ENCODE measurements around the gene CDC40. TPM values are rescaled to one million over a fixed set of nuclear protein-coding genes. Genes with fewer than 3 reads are reported as not detected.

Gene CDC40
- total and polyA plus RNA-seq, 4 donors, result 5.5 to 25.3 (median 15.6) TPM

- Histone ChIP-seq H3K4me1 (ENCODE audit: control insufficient read depth in 5 of 5, insufficient read depth in 5 of 5, low read length in 5 of 5) (peaks cover 0 to 13% (median 7%) of the 10 kb centered on the region in 5 donors), H3K27ac (ENCODE audit: low read depth in 1 of 2, low read length in 1 of 2) (no peak overlapping the region), H3K9ac (ENCODE audit: insufficient read depth in 1 of 2, low read length in 2 of 2) (no peak overlapping the region), H3K36me3 (ENCODE audit: control insufficient read depth in 4 of 4, insufficient read depth in 4 of 4, low read length in 4 of 4) (peaks cover 0 to 3% (median 0%) of the 10 kb centered on the region in 4 donors), H3K27me3 (ENCODE audit: control insufficient read depth in 3 of 3, insufficient read depth in 3 of 3, low read length in 2 of 3) (no peaks in the 10 kb centered on the region), H3K9me3 (ENCODE audit: control insufficient read depth in 4 of 4, insufficient read depth in 3 of 4, low read length in 3 of 4) (no peaks in the 10 kb centered on the region), H3K4me3 (no peak overlapping the region)
- no peak for ATAC-seq (ENCODE audit: insufficient read depth, low FRiP score)
- no peak for TF ChIP-seq CTCF (IDR thresholded peaks at IDR 0.05; ENCODE audit: control extremely low read depth, extremely low read depth)
- DNase-seq, result no peak
Observed at GRCh38 chr6:110188791-110189190, 8.6 kb downstream of the CDC40 start.

GRCh38 chr6:110190726-110191125, 10.5 kb downstream of the CDC40 start:
- Histone ChIP-seq H3K27ac (ENCODE audit: low read depth in 1 of 2, low read length in 1 of 2) (no peak overlapping the region), H3K9ac (ENCODE audit: insufficient read depth in 1 of 2, low read length in 2 of 2) (no peak overlapping the region), H3K27me3 (ENCODE audit: control insufficient read depth in 3 of 3, insufficient read depth in 3 of 3, low read length in 2 of 3) (no peaks in the 10 kb centered on the region), H3K36me3 (ENCODE audit: control insufficient read depth in 4 of 4, insufficient read depth in 4 of 4, low read length in 4 of 4) (peaks cover 0 to 6% (median 3%) of the 10 kb centered on the region in 4 donors), H3K9me3 (ENCODE audit: control insufficient read depth in 4 of 4, insufficient read depth in 3 of 4, low read length in 3 of 4) (no peaks in the 10 kb centered on the region), H3K4me3 (no peak overlapping the region), H3K4me1 (ENCODE audit: control insufficient read depth in 5 of 5, insufficient read depth in 5 of 5, low read length in 5 of 5) (peaks cover 0 to 13% (median 2%) of the 10 kb centered on the region in 5 donors)
- 89 to 96% methylated on average over 6 of the region's 6 CpGs for WGBS, 2 donors
- TF ChIP-seq CTCF (IDR thresholded peaks at IDR 0.05; ENCODE audit: control extremely low read depth, extremely low read depth), result no peak
- DNase-seq, result no peak
- no peak for ATAC-seq (ENCODE audit: insufficient read depth, low FRiP score)

- Histone ChIP-seq H3K27ac (ENCODE audit: low read depth in 1 of 2, low read length in 1 of 2) (no peak overlapping the region), H3K9me3 (ENCODE audit: control insufficient read depth in 4 of 4, insufficient read depth in 3 of 4, low read length in 3 of 4) (no peaks in the 10 kb centered on the region), H3K27me3 (ENCODE audit: control insufficient read depth in 3 of 3, insufficient read depth in 3 of 3, low read length in 2 of 3) (no peaks in the 10 kb centered on the region), H3K9ac (ENCODE audit: insufficient read depth in 1 of 2, low read length in 2 of 2) (no peak overlapping the region), H3K36me3 (ENCODE audit: control insufficient read depth in 4 of 4, insufficient read depth in 4 of 4, low read length in 4 of 4) (peaks cover 0 to 6% (median 3%) of the 10 kb centered on the region in 4 donors), H3K4me3 (no peak overlapping the region), H3K4me1 (ENCODE audit: control insufficient read depth in 5 of 5, insufficient read depth in 5 of 5, low read length in 5 of 5) (peaks cover 0 to 13% (median 2%) of the 10 kb centered on the region in 5 donors)
- 79 to 87% methylated on average over 2 of the region's 2 CpGs for WGBS, 2 donors
- TF ChIP-seq CTCF (IDR thresholded peaks at IDR 0.05; ENCODE audit: control extremely low read depth, extremely low read depth), result no peak
- ATAC-seq (ENCODE audit: insufficient read depth, low FRiP score), result no peak
- no peak for DNase-seq
Observed at GRCh38 chr6:110191477-110191876, 11.2 kb downstream of the CDC40 start.

- no peaks in the 10 kb centered on the region for H3K9me3 ChIP-seq (ENCODE audit: control insufficient read depth in 4 of 4, insufficient read depth in 3 of 4, low read length in 3 of 4)
- H3K4me1 ChIP-seq (ENCODE audit: control insufficient read depth in 5 of 5, insufficient read depth in 5 of 5, low read length in 5 of 5), result peaks cover 0 to 7% (median 1%) of the 10 kb centered on the region in 5 donors
- WGBS, 2 donors, result 87 to 92% methylated on average over 4 of the region's 4 CpGs
- H3K36me3 ChIP-seq (ENCODE audit: control insufficient read depth in 4 of 4, insufficient read depth in 4 of 4, low read length in 4 of 4), result peaks cover 0 to 6% (median 4%) of the 10 kb centered on the region in 4 donors
- H3K9ac ChIP-seq (ENCODE audit: insufficient read depth in 1 of 2, low read length in 2 of 2), result no peak overlapping the region
- H3K4me3 ChIP-seq, result no peak overlapping the region
- no peak for ATAC-seq (ENCODE audit: insufficient read depth, low FRiP score)
- H3K27me3 ChIP-seq (ENCODE audit: control insufficient read depth in 3 of 3, insufficient read depth in 3 of 3, low read length in 2 of 3), result no peaks in the 10 kb centered on the region
- no peak for DNase-seq
- H3K27ac ChIP-seq (ENCODE audit: low read depth in 1 of 2, low read length in 1 of 2), result no peak overlapping the region
- no peak for TF ChIP-seq CTCF (IDR thresholded peaks at IDR 0.05; ENCODE audit: control extremely low read depth, extremely low read depth)
Observed at GRCh38 chr6:110195639-110196038, 15.4 kb downstream of the CDC40 start.
